Muscle layer of colon (tissue), 2 donors: ENCODE data around the gene PBX2.
"Not testable (repeated sequence)": the region's sequence is repeated elsewhere in the genome, so short reads cannot be mapped to it uniquely, and the experiment has no call there.

Experiments used
- H3K27ac ChIP-seq: one replicate; pipeline ENCODE4 v1.7.0; 2013; ENCODE audit warnings: low read depth, mild to moderate bottlenecking, low read length, moderate library complexity
- H3K27me3 ChIP-seq, 2 donors: one replicate each; pipeline ENCODE4 v1.7.0; 2013; ENCODE audit warnings: low read length in 2 of 2, mild to moderate bottlenecking in 2 of 2; ENCODE audit not compliant: insufficient read depth in 2 of 2, control insufficient read depth in 1 of 2
- H3K36me3 ChIP-seq: one replicate; pipeline ENCODE4 v1.7.0; 2013; ENCODE audit warnings: mild to moderate bottlenecking, low read length; ENCODE audit not compliant: insufficient read depth
- H3K4me1 ChIP-seq: one replicate; pipeline ENCODE4 v1.7.0; 2013; ENCODE audit warnings: mild to moderate bottlenecking, low read length; ENCODE audit not compliant: insufficient read depth
- H3K4me3 ChIP-seq, 2 donors: one replicate each; pipeline ENCODE4 v1.7.0; 2013; ENCODE audit warnings: low read length in 2 of 2, low read depth in 1 of 2, mild to moderate bottlenecking in 1 of 2, moderate library complexity in 1 of 2
- H3K9ac ChIP-seq: one replicate; pipeline ENCODE4 v1.7.0; 2013; ENCODE audit warnings: low read length
- H3K9me3 ChIP-seq: one replicate; pipeline ENCODE4 v1.7.0; 2013; ENCODE audit warnings: mild to moderate bottlenecking, low read length
- donor health status: abdominal sarcoma.
- donor health status: Adenocarcinoma of cecum.

The PBX2 gene

GRCh38 chr6:32191696-32192607 lies 1.9 kb upstream of the PBX2 start:
- peaks cover 44% of the 10 kb centered on the region for H3K4me1 ChIP-seq
- peak overlapping the region; percentile 4 for H3K9ac ChIP-seq
- H3K4me3 ChIP-seq = peak overlapping the region in 1 of 2 donors; percentile 47

GRCh38 chr6:32190911-32191677 lies 1.1 kb upstream of the PBX2 start:
- peaks cover 47% of the 10 kb centered on the region for H3K4me1 ChIP-seq
- peak overlapping the region; percentile 16 to 47 for H3K4me3 ChIP-seq

More at GRCh38 chr6:32191696-32192607, 1.9 kb upstream of the PBX2 start:
- Histone ChIP-seq H3K27ac (peak overlapping the region; percentile 27), H3K9me3 (no peaks in the 10 kb centered on the region), H3K27me3 (no peaks in the 10 kb centered on the region), H3K36me3 (peaks cover 11% of the 10 kb centered on the region)

GRCh38 chr6:32189742-32190053 lies 304 bp downstream of the PBX2 start:
- peak overlapping the region; percentile 35 to 73 for H3K4me3 ChIP-seq
- no peaks in the 10 kb centered on the region for H3K27me3 ChIP-seq
- no peaks in the 10 kb centered on the region for H3K9me3 ChIP-seq
- peak overlapping the region; percentile 98 for H3K9ac ChIP-seq
- peaks cover 44% of the 10 kb centered on the region for H3K4me1 ChIP-seq
- H3K36me3 ChIP-seq = peaks cover 20% of the 10 kb centered on the region
- peak overlapping the region; percentile 99 for H3K27ac ChIP-seq

More at GRCh38 chr6:32190911-32191677, 1.1 kb upstream of the PBX2 start:
- Histone ChIP-seq H3K9ac (peak overlapping the region; percentile 4), H3K27ac (peak overlapping the region; percentile 99), H3K9me3 (no peaks in the 10 kb centered on the region), H3K36me3 (peaks cover 20% of the 10 kb centered on the region), H3K27me3 (no peaks in the 10 kb centered on the region)

- H3K4me1 ChIP-seq = peaks cover 40% of the 10 kb centered on the region
Observed at GRCh38 chr6:32189069-32189741, 797 bp downstream of the PBX2 start.

GRCh38 chr6:32188381-32189068 lies 1.5 kb downstream of the PBX2 start:
- Histone ChIP-seq H3K9ac (peak overlapping the region; percentile 98), H3K27me3 (no peaks in the 10 kb centered on the region), H3K4me3 (peak overlapping the region; percentile 35 to 73), H3K9me3 (no peaks in the 10 kb centered on the region), H3K36me3 (peaks cover 23% of the 10 kb centered on the region), H3K4me1 (peaks cover 37% of the 10 kb centered on the region), H3K27ac (peak overlapping the region; percentile 99)

More at GRCh38 chr6:32189069-32189741, 797 bp downstream of the PBX2 start:
- Histone ChIP-seq H3K36me3 (peaks cover 20% of the 10 kb centered on the region), H3K27ac (peak overlapping the region; percentile 99), H3K9me3 (no peaks in the 10 kb centered on the region), H3K4me3 (peak overlapping the region; percentile 35 to 73), H3K9ac (peak overlapping the region; percentile 98), H3K27me3 (no peaks in the 10 kb centered on the region)

- peaks cover 30% of the 10 kb centered on the region for H3K36me3 ChIP-seq
- not testable (repeated sequence) for H3K27me3 ChIP-seq, H3K9me3 ChIP-seq
- peak overlapping the region; percentile 98 for H3K9ac ChIP-seq
- H3K4me3 ChIP-seq = peak overlapping the region in 1 of 2 donors; percentile 73
- peak overlapping the region; percentile 23 for H3K27ac ChIP-seq
- H3K4me1 ChIP-seq = peaks cover 37% of the 10 kb centered on the region
Observed at GRCh38 chr6:32187725-32188380, 2.1 kb downstream of the PBX2 start.

GRCh38 chr6:32187009-32187709 lies 2.8 kb downstream of the PBX2 start:
- Histone ChIP-seq H3K4me3 (peak overlapping the region in 1 of 2 donors; percentile 73), H3K27ac (peak overlapping the region; percentile 23), H3K36me3 (peaks cover 35% of the 10 kb centered on the region), H3K27me3 (no peaks in the 10 kb centered on the region), H3K4me1 (peaks cover 37% of the 10 kb centered on the region), H3K9me3 (no peaks in the 10 kb centered on the region), H3K9ac (no peak overlapping the region)

- H3K9me3 ChIP-seq, H3K27me3 ChIP-seq, H3K4me3 ChIP-seq, H3K9ac ChIP-seq: not testable (repeated sequence)
- Histone ChIP-seq H3K4me1 (peaks cover 36% of the 10 kb centered on the region), H3K27ac (peak overlapping the region; percentile 86), H3K36me3 (peaks cover 39% of the 10 kb centered on the region)
Observed at GRCh38 chr6:32186151-32186840, 3.7 kb downstream of the PBX2 start.

- H3K36me3 ChIP-seq = peaks cover 44% of the 10 kb centered on the region
- H3K27ac ChIP-seq = peak overlapping the region; percentile 56
- H3K27me3 ChIP-seq, H3K9me3 ChIP-seq, H3K4me3 ChIP-seq, H3K9ac ChIP-seq: not testable (repeated sequence)
- H3K4me1 ChIP-seq = peaks cover 36% of the 10 kb centered on the region
Observed at GRCh38 chr6:32185681-32186131, 4.3 kb downstream of the PBX2 start.
